ENCODE measurements around the gene GATB.
"Not testable (repeated sequence)": the region's sequence is repeated elsewhere in the genome, so short reads cannot be mapped to it uniquely, and the experiment has no call there.

The GATB gene

DNA sequence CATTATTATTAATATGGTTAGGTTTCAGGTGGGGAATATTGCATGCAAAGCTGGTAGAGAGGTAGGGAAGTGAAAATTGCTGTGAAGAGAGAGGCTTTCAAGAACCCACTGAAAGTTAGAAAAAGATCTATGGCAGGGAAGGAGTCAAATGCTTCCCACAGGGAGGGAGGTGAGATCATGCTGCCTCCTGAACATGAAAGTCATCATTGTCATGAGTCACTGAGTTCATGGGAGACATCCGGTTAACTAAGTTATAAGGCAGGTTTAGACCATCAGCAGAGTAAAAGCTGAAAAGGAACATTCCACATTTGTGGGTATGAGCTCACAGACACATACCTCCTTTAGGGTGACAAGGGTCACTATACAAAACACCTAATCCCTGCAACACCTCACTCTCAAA is 16.2 kb downstream of the GATB start:
- TF ChIP-seq, protein P1, sequence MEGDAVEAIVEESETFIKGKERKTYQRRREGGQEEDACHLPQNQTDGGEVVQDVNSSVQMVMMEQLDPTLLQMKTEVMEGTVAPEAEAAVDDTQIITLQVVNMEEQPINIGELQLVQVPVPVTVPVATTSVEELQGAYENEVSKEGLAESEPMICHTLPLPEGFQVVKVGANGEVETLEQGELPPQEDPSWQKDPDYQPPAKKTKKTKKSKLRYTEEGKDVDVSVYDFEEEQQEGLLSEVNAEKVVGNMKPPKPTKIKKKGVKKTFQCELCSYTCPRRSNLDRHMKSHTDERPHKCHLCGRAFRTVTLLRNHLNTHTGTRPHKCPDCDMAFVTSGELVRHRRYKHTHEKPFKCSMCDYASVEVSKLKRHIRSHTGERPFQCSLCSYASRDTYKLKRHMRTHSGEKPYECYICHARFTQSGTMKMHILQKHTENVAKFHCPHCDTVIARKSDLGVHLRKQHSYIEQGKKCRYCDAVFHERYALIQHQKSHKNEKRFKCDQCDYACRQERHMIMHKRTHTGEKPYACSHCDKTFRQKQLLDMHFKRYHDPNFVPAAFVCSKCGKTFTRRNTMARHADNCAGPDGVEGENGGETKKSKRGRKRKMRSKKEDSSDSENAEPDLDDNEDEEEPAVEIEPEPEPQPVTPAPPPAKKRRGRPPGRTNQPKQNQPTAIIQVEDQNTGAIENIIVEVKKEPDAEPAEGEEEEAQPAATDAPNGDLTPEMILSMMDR (conservative IDR thresholded peaks at IDR 0.05), result no peak
- no peak overlapping the region for H3K27ac ChIP-seq

DNA sequence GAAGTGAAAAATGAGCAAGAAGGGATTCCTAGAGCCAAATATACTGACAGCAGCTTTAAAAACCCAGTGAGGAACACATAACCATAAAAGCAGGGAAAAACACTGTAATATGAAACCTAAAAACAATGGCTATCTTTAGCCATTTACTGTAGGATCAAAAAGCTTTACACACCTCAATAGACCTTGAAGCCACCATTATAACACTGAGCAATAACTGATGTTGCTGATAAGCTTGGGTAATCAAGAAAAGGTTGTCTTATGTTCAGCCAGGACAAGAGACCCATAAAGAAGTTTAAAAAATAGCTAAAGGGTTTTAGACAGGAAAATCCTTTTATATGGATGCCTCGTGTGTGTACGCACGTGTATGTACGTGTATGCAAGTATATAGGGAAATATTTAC is 16.9 kb downstream of the GATB start:
- H3K27ac ChIP-seq, result no peak overlapping the region
- TF ChIP-seq, protein P1 (conservative IDR thresholded peaks at IDR 0.05), result no peak

DNA sequence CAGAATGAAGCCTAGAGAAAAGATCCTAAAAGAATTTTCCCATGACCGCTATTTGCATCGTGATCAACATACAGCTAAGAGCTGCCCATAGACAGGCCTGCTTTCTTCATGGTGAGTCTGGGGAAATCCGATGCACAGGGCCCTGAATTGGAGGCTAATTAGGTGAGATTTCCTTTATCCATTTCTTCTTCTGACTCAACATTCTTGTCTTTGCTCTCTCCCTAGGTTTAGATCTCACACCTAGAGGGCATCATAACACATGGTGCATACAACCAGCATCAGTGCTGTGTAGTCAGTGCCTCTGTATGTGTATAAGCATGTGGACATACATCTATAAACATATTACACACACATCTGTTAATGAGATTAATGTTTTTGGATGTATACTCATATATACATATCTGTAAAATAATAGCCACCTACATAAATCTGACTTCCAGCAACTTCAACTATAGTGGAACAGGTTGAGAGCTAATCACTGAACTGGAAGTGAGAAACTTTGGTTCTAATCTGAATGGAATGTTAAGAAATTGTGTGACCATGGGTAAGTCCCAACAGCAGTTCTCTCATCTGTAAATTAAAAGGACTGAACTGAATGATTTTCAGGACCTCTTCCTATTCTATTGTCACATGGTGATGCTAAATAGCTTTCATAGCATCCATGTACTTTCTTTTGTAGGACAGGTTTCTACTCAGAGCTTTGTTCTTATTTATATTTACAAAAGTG is 17.5 kb downstream of the GATB start:
- TF ChIP-seq, protein P1 (conservative IDR thresholded peaks at IDR 0.05), result no peak
- H3K27ac ChIP-seq, result no peak overlapping the region

DNA sequence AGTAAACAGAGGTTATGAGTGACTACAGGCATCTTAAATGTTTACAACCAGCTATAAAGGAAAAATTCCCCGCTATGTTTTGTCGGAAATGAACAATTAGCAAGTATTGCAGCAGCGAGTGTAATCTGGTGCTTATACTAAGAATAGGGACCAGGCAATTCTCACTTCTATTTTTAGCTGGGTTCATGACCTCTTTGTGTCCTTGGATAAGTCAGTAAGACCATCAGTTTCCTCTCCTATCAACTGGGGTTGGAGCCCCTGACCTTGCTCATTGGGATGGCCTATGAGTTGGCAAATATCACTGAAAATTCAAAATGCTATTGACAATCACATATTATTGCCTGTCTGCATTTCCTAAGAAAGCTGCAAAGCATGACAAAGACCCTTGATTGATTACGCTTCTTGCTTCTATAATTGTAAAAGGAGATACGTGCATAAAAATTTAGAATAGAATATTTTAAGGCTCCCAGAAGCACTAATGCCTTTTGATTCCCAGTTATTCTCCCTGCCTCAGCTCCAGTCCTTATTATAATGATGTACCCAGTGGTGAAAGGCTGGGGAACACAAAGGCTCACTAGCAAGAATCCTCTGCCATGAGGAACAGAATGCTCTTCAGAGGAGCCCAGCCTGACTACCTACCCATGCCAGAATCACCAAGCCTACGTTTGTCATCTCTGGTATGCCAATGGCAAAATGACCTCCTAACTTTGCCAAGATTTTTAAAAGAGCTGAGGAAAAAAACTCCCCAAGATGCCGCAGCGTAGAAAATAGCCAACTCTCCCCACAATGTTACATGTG is 21.9 kb downstream of the GATB start:
- TF ChIP-seq, protein P1 (conservative IDR thresholded peaks at IDR 0.05), result no peak
- no peak overlapping the region for H3K27ac ChIP-seq

DNA sequence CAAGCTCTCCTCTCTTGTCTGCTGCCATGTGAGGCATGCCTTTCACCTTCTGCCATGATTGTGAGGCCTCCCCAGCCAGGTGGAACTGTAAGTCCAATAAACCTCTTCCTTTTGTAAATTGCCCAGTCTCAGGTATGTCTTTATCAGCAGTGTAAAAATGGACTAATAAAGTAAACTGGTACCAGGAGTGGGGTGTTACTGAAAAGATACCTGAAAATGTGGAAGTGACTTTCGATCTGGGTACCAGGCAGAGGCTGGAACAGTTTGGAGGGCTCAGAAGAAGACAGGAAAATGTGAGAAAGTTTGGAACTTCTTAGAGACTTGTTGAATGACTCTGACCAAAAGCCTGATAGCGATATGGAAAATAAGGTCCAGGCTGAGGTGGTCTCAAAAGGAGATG is 24.0 kb downstream of the GATB start:
- H3K27ac ChIP-seq, result not testable (repeated sequence)

DNA sequence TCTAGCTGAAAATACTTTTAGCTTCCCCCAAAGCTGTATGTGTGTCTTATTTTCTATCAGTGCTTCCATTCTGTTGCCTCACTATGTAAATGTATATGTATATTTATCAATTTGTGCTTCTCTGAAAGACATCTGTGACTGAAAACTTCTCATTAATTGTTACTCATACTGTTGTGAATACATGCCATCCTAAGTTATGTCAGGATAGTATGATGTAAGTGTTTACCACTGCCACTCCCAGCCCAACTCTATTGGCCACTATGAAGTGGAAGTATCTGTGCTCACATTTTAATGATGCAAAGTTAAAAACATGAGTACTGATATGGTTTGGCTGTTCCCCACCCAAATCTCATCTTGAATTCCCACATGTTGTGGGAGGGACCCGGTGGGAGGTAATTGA is 24.4 kb downstream of the GATB start:
- H3K27ac ChIP-seq, result no peak overlapping the region
- TF ChIP-seq, protein P1 (conservative IDR thresholded peaks at IDR 0.05), result no peak

DNA sequence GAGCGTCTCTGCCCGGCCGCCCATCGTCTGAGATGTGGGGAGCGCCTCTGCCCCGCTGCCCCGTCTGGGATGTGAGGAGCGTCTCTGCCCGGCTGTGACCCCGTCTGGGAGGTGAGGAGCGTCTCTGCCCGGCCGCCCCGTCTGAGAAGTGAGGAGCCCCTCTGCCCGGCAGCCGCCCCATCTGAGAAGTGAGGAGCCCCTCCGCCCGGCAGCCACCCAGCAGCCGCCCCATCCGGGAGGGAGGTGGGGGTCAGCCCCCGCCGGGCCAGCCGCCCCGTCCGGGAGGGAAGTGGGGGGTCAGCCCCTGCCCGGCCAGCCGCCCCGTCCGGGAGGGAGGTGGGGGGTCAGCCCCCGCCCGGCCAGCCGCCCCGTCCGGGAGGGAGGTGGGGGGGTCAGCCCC is 29.1 kb downstream of the GATB start:
- not testable (repeated sequence) for H3K27ac ChIP-seq

DNA sequence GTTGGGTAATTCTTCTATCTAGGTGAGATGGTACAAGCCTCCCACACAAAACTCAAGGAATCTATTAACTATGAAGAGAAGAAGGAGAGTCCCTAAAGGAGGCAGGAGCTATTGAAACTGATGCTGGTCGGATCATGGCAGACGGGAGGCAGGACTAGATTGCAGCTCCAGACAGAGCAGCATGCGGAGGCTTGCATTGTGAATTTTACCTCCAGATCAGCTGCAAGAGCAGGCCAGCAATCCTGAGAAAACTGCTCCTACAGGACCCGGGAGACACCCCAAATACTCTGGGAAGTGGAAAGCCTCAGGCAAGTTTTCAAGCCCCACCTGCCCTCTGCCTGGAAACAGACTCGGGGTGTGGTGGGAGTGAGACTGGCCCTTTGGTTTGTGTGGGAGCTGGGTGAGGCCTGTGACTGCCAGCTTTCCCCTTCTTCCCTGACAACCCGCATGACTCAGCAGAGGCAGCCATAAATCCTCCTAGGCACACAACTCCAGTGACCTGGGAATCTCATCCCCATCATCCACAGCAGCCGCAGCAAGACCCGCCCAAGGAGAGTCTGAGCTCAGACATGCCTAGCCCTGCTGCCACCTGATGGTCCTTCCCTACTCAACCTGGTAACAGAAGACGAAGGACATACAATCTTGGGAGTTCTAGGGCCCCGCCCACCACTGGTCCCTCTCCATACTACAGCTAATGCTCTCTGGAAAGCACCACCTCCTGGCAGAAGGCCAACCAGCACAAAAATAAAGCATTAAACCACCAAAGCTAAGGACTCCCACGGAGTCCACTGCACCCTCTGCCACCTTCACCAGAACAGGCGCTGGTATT is 30.9 kb downstream of the GATB start:
- TF ChIP-seq, protein P1 (conservative IDR thresholded peaks at IDR 0.05), result no peak
- no peak overlapping the region for H3K27ac ChIP-seq
